ENCODE measurements around the gene RCAN2. TPM values are rescaled to one million over a fixed set of nuclear protein-coding genes. Genes with fewer than 3 reads are reported as not detected.

Gene RCAN2
- total and polyA plus RNA-seq, 7 donors: 2.6 to 108 (median 20.0) TPM

- H3K27me3 ChIP-seq (ENCODE audit: insufficient read depth in 3 of 3, low read length in 2 of 3): no peaks in the 10 kb centered on the region
- H3K4me1 ChIP-seq: peaks cover 42% of the 10 kb centered on the region
- 85 to 93% (median 86%) methylated on average over 4 of the region's 4 CpGs for WGBS, 3 donors
- TF ChIP-seq CTCF (IDR thresholded peaks at IDR 0.05): no peak
- intact Hi-C loops (cut with DNase I): loop anchor here (5.0 kb wide), 1 partner anchor 54 kb away; the partner anchor contains the start of gene RCAN2 (in 2 of the 2)
- ATAC-seq (peak; percentile 46 to 79 (median 70)), DNase-seq (no peak)
- peak overlapping the region; percentile 82 for H3K27ac ChIP-seq
- no peaks in the 10 kb centered on the region for H3K9me3 ChIP-seq
- H3K36me3 ChIP-seq (ENCODE audit: insufficient read depth in 1 of 2, low read depth in 1 of 2): no peaks in the 10 kb centered on the region
- H3K4me3 ChIP-seq: no peak overlapping the region
Observed at GRCh38 chr6:46438245-46438644, 53.0 kb downstream of the RCAN2 start.

GRCh38 chr6:46437671-46438221 lies 53.5 kb downstream of the RCAN2 start:
- ATAC-seq (peak; percentile 90 to 96 (median 94)), DNase-seq (no peak)
- intact Hi-C loops (cut with DNase I): loop anchor here (5.0 kb wide), 1 partner anchor 55 kb away; the partner anchor contains the start of gene RCAN2 (in 2 of the 2)
- Histone ChIP-seq H3K27ac (peak overlapping the region; percentile 82), H3K27me3 (ENCODE audit: insufficient read depth in 3 of 3, low read length in 2 of 3) (no peaks in the 10 kb centered on the region), H3K4me3 (no peak overlapping the region), H3K36me3 (ENCODE audit: insufficient read depth in 1 of 2, low read depth in 1 of 2) (no peaks in the 10 kb centered on the region), H3K4me1 (peaks cover 37% of the 10 kb centered on the region), H3K9me3 (no peaks in the 10 kb centered on the region)
- no peak for TF ChIP-seq CTCF (IDR thresholded peaks at IDR 0.05)

GRCh38 chr6:46422619-46423018 lies 68.6 kb downstream of the RCAN2 start:
- Histone ChIP-seq H3K36me3 (ENCODE audit: insufficient read depth in 1 of 2, low read depth in 1 of 2) (no peaks in the 10 kb centered on the region), H3K27me3 (ENCODE audit: insufficient read depth in 3 of 3, low read length in 2 of 3) (no peaks in the 10 kb centered on the region), H3K9me3 (no peaks in the 10 kb centered on the region), H3K27ac (no peak overlapping the region), H3K4me1 (peaks cover 11% of the 10 kb centered on the region), H3K4me3 (no peak overlapping the region)
- intact Hi-C loops (cut with DNase I): loop anchor here in 1 of 2 donors (5.0 to 10.0 kb wide), 2 partner anchors 362 to 570 kb away; no protein-coding TSS in a partner anchor
- ATAC-seq (peak; percentile 22 to 71 (median 34)), DNase-seq (no peak)
- TF ChIP-seq CTCF (IDR thresholded peaks at IDR 0.05): no peak

GRCh38 chr6:46421939-46422338 lies 69.3 kb downstream of the RCAN2 start:
- intact Hi-C loops (cut with DNase I): loop anchor here in 1 of 2 donors (2.0 to 10.0 kb wide), 3 partner anchors 69 to 570 kb away; partner anchors contain the start of gene RCAN2
- 50 to 80% (median 72%) methylated on average over 3 of the region's 3 CpGs for WGBS, 3 donors
- no peak for TF ChIP-seq CTCF (IDR thresholded peaks at IDR 0.05)
- Histone ChIP-seq H3K27ac (no peak overlapping the region), H3K4me3 (no peak overlapping the region), H3K9me3 (no peaks in the 10 kb centered on the region), H3K27me3 (ENCODE audit: insufficient read depth in 3 of 3, low read length in 2 of 3) (no peaks in the 10 kb centered on the region), H3K4me1 (peaks cover 11% of the 10 kb centered on the region), H3K36me3 (ENCODE audit: insufficient read depth in 1 of 2, low read depth in 1 of 2) (no peaks in the 10 kb centered on the region)
- ATAC-seq (peak in 2 of 4 donors; percentile 20 to 28), DNase-seq (no peak)

Data from psoas muscle (tissue), 8 donors.